Gastrocnemius medialis (tissue), 4 donors: Measurements from ENCODE around the gene C5. TPM values are rescaled to one million over a fixed set of nuclear protein-coding genes. Genes with fewer than 3 reads are reported as not detected.

Experiments used
- ATAC-seq, 2 donors: fragments of 150-250 bp; one replicate each; pipeline ENCODE4 v1.9.1; 2016
- DNase-seq, 2 donors: peaks; one replicate each; pipeline ENCODE4 v3.0.0-alpha.2; 2019
- H3K27ac ChIP-seq, 4 donors: fragments of 200-600 bp; sonication (generic); 1 replicate in 1 of 4; 2 replicates in 3 of 4; pipeline ENCODE4 v1.5.1; 2016 to 2018; ENCODE audit warnings: mild to moderate bottlenecking in 2 of 4, moderate library complexity in 1 of 4
- H3K27me3 ChIP-seq, 3 donors: fragments of 200-600 bp; sonication (generic) in 2 of 3; 1 replicate in 1 of 3; 2 replicates in 2 of 3; pipeline versions ENCODE4 v1.5.1 to v1.6.0; 2016 to 2019; ENCODE audit warnings: mild to moderate bottlenecking in 1 of 3, moderate library complexity in 1 of 3
- H3K36me3 ChIP-seq, 2 donors: fragments of 200-600 bp; sonication (generic) in 1 of 2; one replicate each; pipeline ENCODE4 v1.5.1; 2017 to 2018
- H3K4me1 ChIP-seq, 2 donors: fragments of 200-600 bp; sonication (generic) in 1 of 2; one replicate each; pipeline ENCODE4 v1.5.1; 2016 to 2017; ENCODE audit warnings: mild to moderate bottlenecking in 2 of 2
- H3K4me3 ChIP-seq, 4 donors: fragments of 200-600 bp; sonication (generic) in 3 of 4; 1 replicate in 1 of 4; 2 replicates in 3 of 4; pipeline ENCODE4 v1.5.1; 2016 to 2019; ENCODE audit warnings: mild to moderate bottlenecking in 2 of 4
- H3K9me3 ChIP-seq, 3 donors: fragments of 200-600 bp; sonication (generic) in 2 of 3; 1 replicate in 1 of 3; 2 replicates in 2 of 3; pipeline ENCODE4 v1.5.1; 2016 to 2019
- CTCF ChIP-seq, 5 experiments: fragments of 450-650 bp in 3 of 5; fragments of 200-600 bp in 2 of 5; sonication (generic) in 2 of 5; IDR thresholded peaks in 4 of 5; conservative IDR thresholded peaks in 1 of 5; 1 replicate in 4 of 5; 2 replicates in 1 of 5; pipeline ENCODE4 v1.5.1; 2016 to 2019; ENCODE audit warnings: antibody characterized with exemption in 5 of 5, mild to moderate bottlenecking in 3 of 5, moderate library complexity in 3 of 5
- POLR2A ChIP-seq, 2 donors: fragments of 450-650 bp; IDR thresholded peaks; one replicate each; pipeline ENCODE4 v1.6.1; 2017; ENCODE audit warnings: antibody characterized with exemption in 2 of 2, mild to moderate bottlenecking in 2 of 2, moderate library complexity in 2 of 2
- in situ Hi-C, 4 donors: fragments of 200-750 bp; cut with MboI; loops; one replicate each; pipeline versions ENCODE4 v1.15.0 to v1.8.0; 2017; ENCODE audit warnings: low sequenced_read_pairs in 4 of 4
- intact Hi-C: fragments of 100-400 bp; cut with DNase I; formaldehyde crosslinking; loops from one replicate; pipeline ENCODE4 v1.15.1; 2023; ENCODE audit warnings: low total_unique reads
- total RNA-seq, 4 donors: library from RNA; depleted of rRNA; stranded (reverse); fragments of >200 nt; gene quantifications; one replicate each; pipeline versions ENCODE4 v1.1.0 to v1.2.3, GENCODE V29; 2016

Gene C5
- total RNA-seq, 4 donors from 2014 or later, result 0.22 to 3.9 (median 1.8) TPM

DNA sequence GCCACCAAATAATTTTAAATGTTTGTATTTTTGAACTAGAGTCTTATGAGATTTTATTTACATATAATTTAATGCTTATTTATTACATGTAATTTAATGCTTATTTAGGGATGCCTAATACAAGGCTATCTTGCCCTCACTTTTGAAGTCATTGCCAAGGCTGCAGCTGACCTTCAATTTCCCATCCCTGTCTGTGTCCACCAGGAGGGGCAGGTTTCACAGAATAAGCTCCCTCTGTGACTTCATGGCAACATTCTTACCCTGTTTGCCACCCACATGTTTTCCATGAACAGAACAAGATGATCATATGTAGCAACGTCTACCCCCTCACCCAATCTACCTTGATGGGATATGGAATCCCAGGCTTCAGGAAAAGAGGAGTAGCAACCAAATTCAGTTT, 27.0 kb downstream of the C5 start:
- DNase-seq (no peak), ATAC-seq (no peak)
- Histone ChIP-seq H3K9me3 (no peaks in the 10 kb centered on the region), H3K27me3 (no peaks in the 10 kb centered on the region), H3K27ac (no peak overlapping the region), H3K4me3 (no peak overlapping the region), H3K36me3 (no peaks in the 10 kb centered on the region), H3K4me1 (no peaks in the 10 kb centered on the region)
- intact Hi-C loops, result no loop called here
- in situ Hi-C loops, result no loop called here
- TF ChIP-seq POLR2A (IDR thresholded peaks at IDR 0.05) (no peak), CTCF (IDR thresholded peaks at IDR 0.05 in 4 of 5, conservative IDR thresholded peaks at IDR 0.05 in 1 of 5) (no peak)

DNA sequence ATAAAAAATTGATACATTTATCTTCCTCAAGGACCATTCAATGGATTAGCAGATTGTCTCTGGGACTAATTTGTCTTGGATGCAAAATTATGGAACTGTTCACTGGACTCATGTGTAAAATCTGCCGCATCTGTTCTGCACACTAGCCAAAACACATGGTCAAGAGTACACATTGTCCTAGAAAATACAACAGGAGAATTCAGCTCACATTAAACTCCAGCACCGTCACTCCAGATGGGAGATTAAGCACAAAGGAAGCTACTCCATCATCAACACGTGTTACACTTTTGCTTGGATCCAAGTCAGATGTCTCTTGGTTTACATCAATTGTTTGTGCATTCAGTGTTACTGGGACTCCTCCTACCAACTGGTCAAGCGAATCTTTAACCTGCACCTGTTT, 28.8 kb downstream of the C5 start:
- DNase-seq (peak; percentile 36 to 41), ATAC-seq (peak; percentile 84 to 94)
- no peaks in the 10 kb centered on the region for H3K9me3 ChIP-seq
- no peak overlapping the region for H3K4me3 ChIP-seq
- no peaks in the 10 kb centered on the region for H3K36me3 ChIP-seq
- intact Hi-C loops (no loop called here), in situ Hi-C loops (no loop called here)
- H3K27me3 ChIP-seq, result no peaks in the 10 kb centered on the region
- TF ChIP-seq POLR2A (IDR thresholded peaks at IDR 0.05), result no peak
- no peak for TF ChIP-seq CTCF (IDR thresholded peaks at IDR 0.05 in 4 of 5, conservative IDR thresholded peaks at IDR 0.05 in 1 of 5)
- H3K4me1 ChIP-seq, result no peaks in the 10 kb centered on the region
- peak overlapping the region in 1 of 4 donors; percentile 37 for H3K27ac ChIP-seq

DNA sequence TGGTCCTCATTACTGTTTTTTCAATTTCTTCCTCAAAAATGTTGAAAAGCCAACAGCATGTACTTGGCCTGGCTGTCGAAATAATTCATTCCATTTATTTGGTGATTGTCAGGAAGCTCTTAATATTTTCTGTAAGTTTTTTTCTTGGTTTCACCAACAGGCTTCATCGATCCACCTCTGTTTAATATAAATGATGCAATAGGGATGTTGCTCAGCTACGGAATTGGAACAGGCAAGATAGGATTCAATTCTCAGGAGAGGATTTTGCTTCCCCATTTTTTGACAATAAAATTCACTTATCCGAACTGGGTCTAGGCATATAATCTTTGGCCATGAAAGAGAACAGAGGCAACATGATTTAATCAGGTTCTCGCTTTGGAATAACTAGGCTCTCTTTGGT, 30.8 kb downstream of the C5 start:
- H3K4me1 ChIP-seq, result no peaks in the 10 kb centered on the region
- DNase-seq (no peak), ATAC-seq (no peak)
- TF ChIP-seq CTCF (IDR thresholded peaks at IDR 0.05 in 4 of 5, conservative IDR thresholded peaks at IDR 0.05 in 1 of 5) (no peak), POLR2A (IDR thresholded peaks at IDR 0.05) (no peak)
- no peak overlapping the region for H3K4me3 ChIP-seq
- no peaks in the 10 kb centered on the region for H3K9me3 ChIP-seq
- no peaks in the 10 kb centered on the region for H3K36me3 ChIP-seq
- intact Hi-C loops (no loop called here), in situ Hi-C loops (no loop called here)
- H3K27me3 ChIP-seq, result no peaks in the 10 kb centered on the region
- no peak overlapping the region for H3K27ac ChIP-seq

DNA sequence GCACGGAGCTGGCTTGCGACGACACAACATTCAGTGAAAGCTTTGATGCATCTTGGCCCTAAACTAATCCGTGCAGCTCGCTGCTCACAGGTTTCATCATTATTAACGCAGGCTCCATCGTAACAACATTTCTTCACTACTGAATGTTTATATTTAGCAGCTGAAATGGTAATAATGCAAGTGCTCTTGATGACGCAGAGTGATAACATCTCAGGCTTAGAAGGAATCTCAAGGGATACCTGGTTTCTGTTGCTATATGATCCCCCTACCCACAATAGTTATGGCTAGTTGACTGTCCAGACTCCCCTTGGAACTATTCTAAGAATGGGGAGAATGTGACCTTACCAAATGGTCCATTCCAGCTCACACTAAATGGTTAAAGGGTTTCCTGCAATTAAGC, 36.2 kb downstream of the C5 start:
- intact Hi-C loops, result no loop called here
- in situ Hi-C loops, result no loop called here
- Histone ChIP-seq H3K36me3 (no peaks in the 10 kb centered on the region), H3K4me1 (no peaks in the 10 kb centered on the region), H3K4me3 (no peak overlapping the region), H3K9me3 (no peaks in the 10 kb centered on the region), H3K27ac (no peak overlapping the region), H3K27me3 (no peaks in the 10 kb centered on the region)
- no peak for ATAC-seq
- no peak for DNase-seq
- TF ChIP-seq POLR2A (IDR thresholded peaks at IDR 0.05) (no peak), CTCF (IDR thresholded peaks at IDR 0.05 in 4 of 5, conservative IDR thresholded peaks at IDR 0.05 in 1 of 5) (no peak)

DNA sequence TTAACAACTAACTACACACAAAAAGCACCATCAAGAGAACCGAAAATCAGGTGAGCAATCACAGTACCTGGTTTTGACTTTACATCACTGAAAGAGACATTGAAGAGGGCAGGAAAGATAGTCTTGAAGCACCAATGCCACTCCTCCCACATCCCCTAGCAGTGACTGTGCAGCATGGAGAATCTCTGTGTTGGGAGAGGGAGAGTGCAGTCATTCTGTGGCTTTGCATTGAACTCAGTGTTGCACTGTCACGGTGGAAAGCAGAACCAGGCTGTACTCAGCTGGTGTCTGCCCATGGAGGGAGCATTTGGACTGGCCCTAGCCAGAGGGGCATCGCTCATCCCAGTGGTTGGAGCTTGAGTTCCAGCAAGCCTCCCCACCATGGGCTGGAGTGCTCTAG, 40.4 kb downstream of the C5 start:
- no peaks in the 10 kb centered on the region for H3K27me3 ChIP-seq
- no peaks in the 10 kb centered on the region for H3K4me1 ChIP-seq
- H3K36me3 ChIP-seq, result no peaks in the 10 kb centered on the region
- in situ Hi-C loops (no loop called here), intact Hi-C loops (no loop called here)
- ATAC-seq, result no peak
- no peak overlapping the region for H3K4me3 ChIP-seq
- H3K9me3 ChIP-seq, result no peaks in the 10 kb centered on the region
- TF ChIP-seq CTCF (IDR thresholded peaks at IDR 0.05 in 4 of 5, conservative IDR thresholded peaks at IDR 0.05 in 1 of 5) (no peak), POLR2A (IDR thresholded peaks at IDR 0.05) (no peak)
- H3K27ac ChIP-seq, result no peak overlapping the region
- no peak for DNase-seq
